LNCaP clone FGC (cell line): ENCODE measurements around the gene RASGRF1.
"Not testable (repeated sequence)": the region's sequence is repeated elsewhere in the genome, so short reads cannot be mapped to it uniquely, and the experiment has no call there.

Source experiments
- DNase-seq: peaks from one replicate; pipeline ENCODE4 v3.0.0-alpha.2; 2011; ENCODE audit warnings: low read depth
- H3K4me3 ChIP-seq: 2 replicates; pipeline ENCODE4 v1.5.1; 2011; ENCODE audit warnings: mild to moderate bottlenecking, low read depth, low read length, control low read depth
- TF ChIP-seq, protein P1 (sequence below): IDR thresholded peaks from 2 replicates; pipeline ENCODE4 v1.5.1; 2012; ENCODE audit warnings: mild to moderate bottlenecking; ENCODE audit not compliant: control insufficient read depth, insufficient read depth; ENCODE audit errors: extremely low read depth

Gene RASGRF1

DNA sequence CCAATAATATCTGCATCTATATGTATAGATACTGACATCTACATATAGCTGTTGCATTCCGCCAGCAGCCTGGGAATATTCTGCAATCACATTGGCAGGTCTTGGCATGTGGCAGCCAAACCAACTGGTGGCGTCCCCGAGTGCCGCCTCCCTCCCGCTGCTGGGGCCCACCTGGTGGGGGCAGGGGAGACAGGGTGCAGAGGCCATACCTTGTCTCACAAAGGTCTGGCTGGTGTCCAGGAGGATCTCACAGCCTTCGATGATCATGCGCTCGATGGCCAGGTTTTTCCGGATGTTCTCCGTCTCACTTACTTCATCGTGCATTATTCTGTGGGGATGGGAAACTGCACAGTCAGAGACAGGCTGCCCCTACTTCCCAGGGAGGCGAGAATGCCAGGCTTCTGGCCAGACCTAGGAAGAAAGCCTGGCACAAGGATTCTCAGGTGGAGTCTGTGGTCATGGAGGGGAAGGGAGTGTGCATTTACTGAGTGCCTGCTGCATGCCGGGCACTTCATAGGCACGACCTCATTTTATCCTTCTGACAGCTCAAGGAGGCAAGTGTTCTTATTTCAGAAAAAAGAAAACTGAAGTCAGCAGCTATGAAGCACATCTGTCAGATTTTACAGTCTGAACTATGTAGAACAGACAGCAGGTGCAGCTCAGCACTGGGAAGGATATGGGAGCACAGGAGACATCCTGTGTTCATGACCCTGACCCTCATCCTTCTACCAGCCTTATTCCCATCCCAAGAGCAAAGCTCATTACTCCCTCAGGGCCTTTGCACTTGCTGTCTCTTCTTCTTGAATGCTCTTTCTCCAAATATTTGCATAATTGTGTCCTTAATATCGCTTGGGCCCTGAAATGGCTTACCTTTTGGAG, 62.8 kb downstream of the RASGRF1 start:
- no peak for DNase-seq
- no peak overlapping the region for H3K4me3 ChIP-seq
- TF ChIP-seq, protein P1, sequence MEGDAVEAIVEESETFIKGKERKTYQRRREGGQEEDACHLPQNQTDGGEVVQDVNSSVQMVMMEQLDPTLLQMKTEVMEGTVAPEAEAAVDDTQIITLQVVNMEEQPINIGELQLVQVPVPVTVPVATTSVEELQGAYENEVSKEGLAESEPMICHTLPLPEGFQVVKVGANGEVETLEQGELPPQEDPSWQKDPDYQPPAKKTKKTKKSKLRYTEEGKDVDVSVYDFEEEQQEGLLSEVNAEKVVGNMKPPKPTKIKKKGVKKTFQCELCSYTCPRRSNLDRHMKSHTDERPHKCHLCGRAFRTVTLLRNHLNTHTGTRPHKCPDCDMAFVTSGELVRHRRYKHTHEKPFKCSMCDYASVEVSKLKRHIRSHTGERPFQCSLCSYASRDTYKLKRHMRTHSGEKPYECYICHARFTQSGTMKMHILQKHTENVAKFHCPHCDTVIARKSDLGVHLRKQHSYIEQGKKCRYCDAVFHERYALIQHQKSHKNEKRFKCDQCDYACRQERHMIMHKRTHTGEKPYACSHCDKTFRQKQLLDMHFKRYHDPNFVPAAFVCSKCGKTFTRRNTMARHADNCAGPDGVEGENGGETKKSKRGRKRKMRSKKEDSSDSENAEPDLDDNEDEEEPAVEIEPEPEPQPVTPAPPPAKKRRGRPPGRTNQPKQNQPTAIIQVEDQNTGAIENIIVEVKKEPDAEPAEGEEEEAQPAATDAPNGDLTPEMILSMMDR, result no peak

DNA sequence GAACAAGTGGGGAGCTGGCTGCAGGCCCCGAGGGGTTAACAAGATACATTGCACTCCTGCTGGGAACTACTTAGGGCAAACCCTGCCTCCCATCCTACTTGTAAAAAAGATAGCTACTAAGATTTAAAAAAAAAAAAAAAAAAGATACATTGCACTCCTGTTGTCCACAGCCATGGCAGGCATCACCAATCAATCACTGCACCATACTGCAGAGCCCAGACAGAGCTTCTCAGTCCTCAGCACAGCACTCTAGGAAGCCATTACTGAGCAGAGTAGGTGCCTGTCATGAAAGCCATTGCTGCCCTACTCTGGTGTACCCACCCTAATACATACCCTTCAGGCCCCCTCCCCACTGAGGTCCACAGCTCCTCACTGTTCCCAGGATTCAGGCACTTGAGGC, 64.8 kb downstream of the RASGRF1 start:
- no peak for DNase-seq

DNA sequence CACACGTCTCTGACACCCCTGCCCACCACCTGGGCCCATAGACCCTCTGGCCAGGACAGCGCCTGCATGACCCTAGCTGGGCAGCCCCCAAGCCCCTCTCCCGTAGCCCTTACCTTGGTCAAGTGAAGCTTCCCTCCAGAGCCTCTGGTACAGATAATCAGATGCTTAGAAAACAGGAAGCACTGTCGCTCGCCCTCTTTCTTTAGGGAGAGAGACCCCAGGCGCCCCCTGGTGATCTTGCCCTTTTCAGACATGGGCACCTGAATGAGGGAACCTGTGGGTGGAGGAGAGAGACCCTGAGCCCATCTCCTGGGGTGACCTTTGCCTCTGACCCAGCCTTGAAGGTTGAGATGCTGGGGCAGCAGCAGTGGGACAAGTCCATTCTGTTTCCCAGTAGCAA, 65.4 kb downstream of the RASGRF1 start:
- H3K4me3 ChIP-seq, result no peak overlapping the region
- no peak for DNase-seq
- TF ChIP-seq, protein P1, result 0 out of 2 replicates have a peak, but pooled peaks have one; percentile 22

More for the DNA sequence above, 64.8 kb downstream of the RASGRF1 start:
- TF ChIP-seq, protein P1, result no peak
- H3K4me3 ChIP-seq, result no peak overlapping the region

DNA sequence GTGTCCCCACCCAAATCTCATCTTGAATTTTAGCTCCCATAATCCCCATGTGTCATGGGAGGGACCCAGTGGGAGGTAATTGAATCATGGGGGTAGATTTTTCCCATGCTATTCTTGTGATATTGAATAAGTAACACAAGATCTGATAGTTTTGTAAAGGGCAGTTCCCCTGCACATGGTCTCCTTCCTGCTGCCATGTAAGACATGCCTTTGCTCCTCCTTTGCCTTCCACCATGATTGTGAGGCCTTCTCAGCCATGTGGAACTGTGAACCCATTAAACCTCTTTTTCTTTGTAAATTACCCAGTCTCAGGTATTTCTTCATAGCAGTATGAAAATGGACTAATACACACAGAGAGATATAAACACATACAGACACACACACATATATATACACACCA, 66.1 kb downstream of the RASGRF1 start:
- not testable (repeated sequence) for H3K4me3 ChIP-seq, DNase-seq

DNA sequence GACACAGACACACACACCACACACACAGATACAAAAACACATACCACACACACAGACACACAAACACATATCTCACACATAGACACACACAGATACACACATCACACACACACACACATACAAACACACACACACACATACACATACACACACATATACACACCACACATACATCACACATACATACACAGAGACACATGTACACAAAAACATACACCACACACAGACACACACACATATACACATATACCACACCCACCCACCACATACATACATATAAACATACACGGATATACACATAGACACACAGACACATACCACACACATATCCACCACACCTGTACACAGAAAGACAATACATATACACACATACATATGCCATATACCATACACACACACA, 66.7 kb downstream of the RASGRF1 start:
- no peak for DNase-seq
- H3K4me3 ChIP-seq, result no peak overlapping the region
- TF ChIP-seq, protein P1, result no peak

DNA sequence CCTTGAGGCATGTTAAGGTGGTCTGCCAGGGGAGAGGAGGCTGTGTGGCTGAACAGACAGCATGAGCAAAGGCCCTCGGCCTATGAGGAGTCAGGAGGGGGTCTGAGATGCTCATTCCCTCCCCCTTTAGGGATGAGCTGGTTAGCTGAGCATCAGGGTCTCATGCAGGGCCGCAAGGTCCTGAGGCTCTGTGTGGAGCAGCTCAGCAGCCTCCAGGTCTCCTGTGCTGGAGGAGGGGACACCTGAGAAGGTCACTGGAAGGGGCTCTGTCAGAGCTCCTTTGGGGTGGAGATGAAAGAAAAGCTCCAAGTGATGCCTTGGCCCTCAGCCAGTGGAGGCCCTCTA, 67.1 kb downstream of the RASGRF1 start:
- no peak overlapping the region for H3K4me3 ChIP-seq
- TF ChIP-seq, protein P1, result no peak
- DNase-seq, result no peak

DNA sequence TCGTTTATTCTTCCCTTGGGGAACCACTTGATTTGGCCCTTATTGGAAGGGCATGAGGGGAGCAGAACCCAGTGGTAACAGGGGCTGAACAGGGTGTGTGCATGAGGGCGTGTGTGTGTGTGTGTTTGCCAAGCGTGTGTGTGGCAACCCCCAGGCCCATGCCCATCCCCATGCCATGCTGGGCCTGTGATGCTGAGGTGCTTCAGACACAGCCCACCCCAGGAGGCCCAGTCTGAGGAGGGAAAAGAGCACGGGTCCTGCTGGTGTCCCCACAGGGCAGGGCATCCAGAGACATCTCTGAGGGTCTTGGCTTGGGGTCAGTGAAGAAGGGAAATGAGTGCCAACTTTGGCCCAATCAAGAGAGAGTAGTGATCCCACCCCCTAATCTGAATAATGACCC, 71.6 kb downstream of the RASGRF1 start:
- TF ChIP-seq, protein P1, result no peak

More for the DNA sequence above, 71.6 kb downstream of the RASGRF1 start:
- no peak overlapping the region for H3K4me3 ChIP-seq
- no peak for DNase-seq
